Measurements from ENCODE around the gene NECTIN3.

GRCh38 chr3:111236836-111237713 lies 165.5 kb downstream of the NECTIN3 start:
- TF ChIP-seq POLR2A (IDR thresholded peaks at IDR 0.05; ENCODE audit: low read length) (no peak), GATA1 (IDR thresholded peaks at IDR 0.05; ENCODE audit: low read depth, low read length) (no peak)
